NCI-H128 (cell line): ENCODE results near the gene FAIM2.
A peak's percentile ranks its signal among the peaks of the same experiment; 100 is the strongest.
"Not testable (repeated sequence)": the region's sequence is repeated elsewhere in the genome, so short reads cannot be mapped to it uniquely, and the experiment has no call there.

Source experiments
- DNase-seq: peaks from one replicate; lab custom pipeline; 2025; ENCODE audit not compliant: unreplicated experiment; lab: John Stamatoyannopoulos, UW

Gene FAIM2

GRCh38 chr12:49866859-49867569, 36.7 kb downstream of the FAIM2 start:
- peak; percentile 45 for DNase-seq

GRCh38 chr12:49865782-49866135, 37.9 kb downstream of the FAIM2 start:
- DNase-seq: no peak

GRCh38 chr12:49865109-49865781, 38.5 kb downstream of the FAIM2 start:
- DNase-seq: no peak

GRCh38 chr12:49864798-49865090, 39.0 kb downstream of the FAIM2 start:
- DNase-seq: no peak

- no peak for DNase-seq
These were observed 39.5 kb downstream of the FAIM2 start for GRCh38 chr12:49863946-49864797.

- DNase-seq: not testable (repeated sequence)
These were observed 42.8 kb downstream of the FAIM2 start for GRCh38 chr12:49860921-49861320.

- DNase-seq: not testable (repeated sequence)
These were observed 47.8 kb downstream of the FAIM2 start for GRCh38 chr12:49855890-49856289.

- no peak for DNase-seq
These were observed 48.7 kb downstream of the FAIM2 start for GRCh38 chr12:49854976-49855375.

- no peak for DNase-seq
These were observed 50.0 kb downstream of the FAIM2 start for GRCh38 chr12:49853671-49854070.

- DNase-seq: no peak
These were observed 56.5 kb downstream of the FAIM2 start for GRCh38 chr12:49847161-49847560.

GRCh38 chr12:49846032-49846431, 57.7 kb downstream of the FAIM2 start:
- no peak for DNase-seq

- DNase-seq: no peak
These were observed 59.7 kb downstream of the FAIM2 start for GRCh38 chr12:49843876-49844437.

GRCh38 chr12:49843411-49843810, 60.3 kb downstream of the FAIM2 start:
- no peak for DNase-seq

GRCh38 chr12:49842519-49843352, 61.0 kb downstream of the FAIM2 start, which contains the start of gene BCDIN3D:
TSS of gene BCDIN3D (minus strand) at chr12:49843106. CDS start at chr12:49843087, 19 bp downstream.
- peak; percentile 85 for DNase-seq

GRCh38 chr12:49838973-49839633, 64.6 kb downstream of the FAIM2 start:
- no peak for DNase-seq

GRCh38 chr12:49832836-49833421, 70.8 kb downstream of the FAIM2 start:
- DNase-seq: no peak

GRCh38 chr12:49831717-49832116, 72.0 kb downstream of the FAIM2 start:
- no peak for DNase-seq

- peak; percentile 75 for DNase-seq
These were observed 75.3 kb downstream of the FAIM2 start, which contains the start of gene NCKAP5L for GRCh38 chr12:49828133-49829091. TSS of gene NCKAP5L (minus strand) at chr12:49828413. CDS start at chr12:49804044, 24,369 bp downstream.
